HT1080 (cell line): ENCODE measurements around the gene KIAA0408. TPM values are rescaled to one million over a fixed set of nuclear protein-coding genes. Genes with fewer than 3 reads are reported as not detected.
"Not testable (repeated sequence)": the region's sequence is repeated elsewhere in the genome, so short reads cannot be mapped to it uniquely, and the experiment has no call there.

ENCODE experiments used
- DNase-seq: peaks from one replicate; pipeline ENCODE4 v3.0.0-alpha.2; 2015; ENCODE audit warnings: low read depth
- small RNA-seq: library from RNA; depleted of rRNA; stranded (forward); fragments of <200 nt; gene quantifications from one replicate; pipeline ENCODE3, GENCODE V24; 2014
- total RNA-seq: library from RNA; depleted of rRNA; stranded (reverse); fragments of >200 nt; shearing (Covaris generic); gene quantifications from 2 replicates; pipeline ENCODE4 v1.2.3, GENCODE V29; 2014; rRNA removed

The KIAA0408 gene
- total RNA-seq, 1 experiment from 2014 or later = 0.06 TPM

DNA sequence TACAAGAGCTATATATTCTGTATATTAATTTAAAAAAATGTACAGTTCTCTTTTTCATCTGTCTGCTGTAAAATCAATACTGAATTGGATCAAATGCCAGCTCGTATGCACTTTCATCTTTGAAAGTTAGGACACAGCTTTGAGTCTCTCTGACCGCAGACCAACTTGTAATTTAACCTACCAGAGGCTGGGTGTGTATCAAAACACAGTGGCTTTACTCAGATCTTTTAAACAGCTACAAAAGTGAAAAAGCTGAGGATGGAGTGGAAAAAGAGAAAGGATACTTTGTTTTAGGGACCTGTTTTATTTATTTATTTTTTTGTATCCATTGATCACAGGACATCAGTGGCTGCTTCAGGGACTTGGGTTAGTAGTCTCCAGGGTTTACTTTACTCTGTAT is 44.1 kb downstream of the KIAA0408 start:
- DNase-seq = no peak

DNA sequence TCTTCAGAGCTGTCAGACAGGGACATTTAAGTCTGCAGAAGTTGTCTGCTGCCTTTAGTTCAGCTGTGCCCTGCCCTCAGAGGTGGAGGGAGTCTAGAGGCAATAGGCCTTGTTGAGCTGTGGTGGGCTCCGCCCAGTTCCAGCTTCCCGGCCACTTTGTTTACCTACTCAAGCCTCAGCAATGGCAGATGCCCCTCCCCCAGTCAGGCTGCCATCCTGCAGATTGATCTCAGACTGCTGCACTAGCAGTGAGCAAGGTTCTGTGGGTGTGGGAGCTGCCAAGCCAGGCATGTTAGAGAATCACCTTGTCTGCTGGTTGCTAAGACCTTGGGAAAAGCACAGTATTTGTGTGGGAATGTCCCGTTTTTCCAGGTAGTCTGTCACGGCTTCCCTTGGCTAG is 46.1 kb downstream of the KIAA0408 start:
- not testable (repeated sequence) for DNase-seq

DNA sequence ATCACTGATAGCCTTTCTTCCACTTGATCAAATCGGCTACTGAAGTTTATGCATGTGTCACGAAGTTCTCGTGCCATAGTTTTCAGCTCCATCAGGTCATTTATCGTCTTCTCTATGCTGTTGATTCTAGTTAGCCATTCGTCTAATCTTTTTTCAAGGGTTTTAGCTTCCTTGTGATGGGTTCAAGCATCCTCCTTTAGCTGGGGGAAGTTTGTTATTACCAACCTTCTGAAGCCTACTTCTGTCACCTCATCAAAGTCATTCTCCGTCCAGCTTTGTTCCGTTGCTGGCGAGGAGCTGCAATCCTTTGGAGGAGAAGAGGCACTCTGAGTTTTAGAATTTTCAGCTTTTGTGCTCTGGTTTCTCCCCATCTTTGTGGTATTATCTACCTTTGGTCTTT is 47.2 kb downstream of the KIAA0408 start:
- DNase-seq = not testable (repeated sequence)

Small RNA genes lying within 50 kb of the gene (small RNA-seq; reads per million reads assigned to genes)
- gene KIAA0408 = not detected

Other genes starting within 250 kb of the KIAA0408 start
- 14.6 and 21.0 TPM in 2 replicates for gene RNF146, start 192.5 kb downstream of the KIAA0408 start, total RNA-seq
- gene ECHDC1, start 115.8 kb downstream of the KIAA0408 start, total RNA-seq = 43.6 and 53.1 TPM in 2 replicates
- 0.10 TPM in 1 of 2 replicates, not detected in the other for gene C6orf58, start 117.8 kb upstream of the KIAA0408 start, total RNA-seq